ENCODE data around the gene RAB14.

The RAB14 gene

DNA sequence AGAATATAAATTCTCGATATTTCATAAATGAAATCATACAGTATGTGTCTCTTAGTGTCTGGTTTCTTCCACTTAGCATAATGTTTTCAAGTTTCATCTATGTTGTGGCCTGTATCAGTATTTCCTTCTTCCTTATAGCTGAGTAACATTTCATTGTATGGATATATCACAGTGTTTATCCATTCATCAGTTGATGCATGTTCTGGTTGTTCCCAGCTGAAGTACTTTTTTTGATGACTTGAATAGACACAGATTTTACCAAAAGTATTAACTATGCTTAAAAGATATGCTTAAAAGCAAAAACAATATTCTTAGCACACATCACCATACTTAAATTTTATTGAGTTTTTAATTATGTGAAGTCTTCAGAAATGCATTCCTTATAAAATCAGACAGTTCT lies 12.7 kb downstream of the RAB14 start:
- TF ChIP-seq, protein P1, sequence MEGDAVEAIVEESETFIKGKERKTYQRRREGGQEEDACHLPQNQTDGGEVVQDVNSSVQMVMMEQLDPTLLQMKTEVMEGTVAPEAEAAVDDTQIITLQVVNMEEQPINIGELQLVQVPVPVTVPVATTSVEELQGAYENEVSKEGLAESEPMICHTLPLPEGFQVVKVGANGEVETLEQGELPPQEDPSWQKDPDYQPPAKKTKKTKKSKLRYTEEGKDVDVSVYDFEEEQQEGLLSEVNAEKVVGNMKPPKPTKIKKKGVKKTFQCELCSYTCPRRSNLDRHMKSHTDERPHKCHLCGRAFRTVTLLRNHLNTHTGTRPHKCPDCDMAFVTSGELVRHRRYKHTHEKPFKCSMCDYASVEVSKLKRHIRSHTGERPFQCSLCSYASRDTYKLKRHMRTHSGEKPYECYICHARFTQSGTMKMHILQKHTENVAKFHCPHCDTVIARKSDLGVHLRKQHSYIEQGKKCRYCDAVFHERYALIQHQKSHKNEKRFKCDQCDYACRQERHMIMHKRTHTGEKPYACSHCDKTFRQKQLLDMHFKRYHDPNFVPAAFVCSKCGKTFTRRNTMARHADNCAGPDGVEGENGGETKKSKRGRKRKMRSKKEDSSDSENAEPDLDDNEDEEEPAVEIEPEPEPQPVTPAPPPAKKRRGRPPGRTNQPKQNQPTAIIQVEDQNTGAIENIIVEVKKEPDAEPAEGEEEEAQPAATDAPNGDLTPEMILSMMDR (IDR thresholded peaks at IDR 0.05; ENCODE audit: poor library complexity, severe bottlenecking): no peak
- Histone ChIP-seq H3K4me1 (ENCODE audit: insufficient read depth, poor library complexity, severe bottlenecking) (peaks cover 18% of the 10 kb centered on the region), H3K9me3 (ENCODE audit: severe bottlenecking) (no peaks in the 10 kb centered on the region), H3K27ac (ENCODE audit: poor library complexity, severe bottlenecking) (no peak overlapping the region), H3K4me3 (ENCODE audit: severe bottlenecking) (no peak overlapping the region), H3K36me3 (ENCODE audit: low read depth) (peaks cover 62% of the 10 kb centered on the region), H3K27me3 (ENCODE audit: insufficient read depth, poor library complexity, severe bottlenecking) (no peaks in the 10 kb centered on the region)
- ATAC-seq (ENCODE audit: low read depth): no peak
- no peak for DNase-seq (ENCODE audit: low spot score)

DNA sequence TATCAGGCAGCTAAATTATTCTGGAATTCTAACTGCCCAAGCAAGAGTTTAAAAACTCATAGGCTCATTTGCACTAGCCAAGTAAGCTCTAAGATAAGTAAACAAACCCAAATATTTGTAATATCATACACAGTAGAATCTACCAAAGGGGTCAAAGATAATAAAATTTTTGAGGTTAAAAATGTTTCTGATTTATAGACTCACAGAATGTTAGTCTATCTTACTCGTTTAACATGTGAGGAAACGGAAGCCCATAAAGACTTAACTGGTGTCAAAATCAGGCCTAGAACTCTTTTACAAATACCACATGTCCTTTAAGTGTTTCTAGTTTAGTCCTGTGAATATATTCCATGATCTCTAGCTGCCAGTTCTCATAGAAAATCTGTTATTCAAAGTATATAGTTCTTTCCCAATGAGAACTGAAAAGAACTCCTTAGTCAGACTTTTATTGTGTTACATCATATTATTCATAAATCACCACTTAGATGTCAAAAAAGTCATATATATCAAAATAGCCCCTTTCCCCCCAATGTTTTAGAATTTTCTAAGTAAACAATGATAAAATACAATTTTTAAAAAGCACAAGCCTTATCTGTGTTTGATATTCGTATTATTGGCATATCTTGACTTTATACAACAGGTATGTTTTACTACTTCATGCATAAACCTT lies 13.9 kb downstream of the RAB14 start:
- no peak overlapping the region for H3K4me3 ChIP-seq (ENCODE audit: severe bottlenecking)

DNA sequence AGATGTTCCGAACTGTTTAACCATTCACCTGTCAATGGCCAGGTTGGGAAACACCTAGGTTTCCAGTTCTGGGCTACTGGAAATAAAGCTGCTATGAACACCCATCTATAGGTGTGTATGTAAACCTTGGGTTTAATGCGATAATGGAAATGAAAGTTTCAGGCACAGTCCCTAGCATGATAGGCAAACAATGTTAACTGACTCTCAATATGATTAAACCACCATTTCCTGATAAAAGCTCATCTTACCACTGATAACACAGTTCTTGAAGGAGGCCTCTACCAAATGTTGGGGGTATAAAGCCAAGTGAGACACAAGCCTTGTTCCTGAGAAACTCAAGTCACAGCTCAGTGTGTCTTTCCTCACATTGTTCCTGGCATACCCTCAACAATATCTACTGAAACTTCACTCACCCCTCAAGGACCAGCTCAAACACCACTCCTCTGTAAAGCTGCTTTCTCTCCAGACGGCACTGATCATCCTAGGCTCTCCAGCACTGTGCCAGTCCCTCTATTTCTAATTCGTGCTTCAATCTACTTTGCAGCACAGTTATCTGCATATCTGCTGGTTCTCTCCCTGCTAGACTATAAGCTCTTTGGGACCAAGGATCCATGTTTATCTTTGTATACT lies 15.8 kb downstream of the RAB14 start:
- no peaks in the 10 kb centered on the region for H3K27me3 ChIP-seq (ENCODE audit: insufficient read depth, poor library complexity, severe bottlenecking)
- H3K4me3 ChIP-seq (ENCODE audit: severe bottlenecking): no peak overlapping the region
- H3K4me1 ChIP-seq (ENCODE audit: insufficient read depth, poor library complexity, severe bottlenecking): peaks cover 6% of the 10 kb centered on the region
- H3K9me3 ChIP-seq (ENCODE audit: severe bottlenecking): no peaks in the 10 kb centered on the region
- DNase-seq (ENCODE audit: low spot score) (no peak), ATAC-seq (ENCODE audit: low read depth) (no peak)
- peaks cover 76% of the 10 kb centered on the region for H3K36me3 ChIP-seq (ENCODE audit: low read depth)
- TF ChIP-seq, protein P1 (IDR thresholded peaks at IDR 0.05; ENCODE audit: poor library complexity, severe bottlenecking): no peak
- H3K27ac ChIP-seq (ENCODE audit: poor library complexity, severe bottlenecking): no peak overlapping the region

More for the DNA sequence above, 13.9 kb downstream of the RAB14 start:
- H3K4me1 ChIP-seq (ENCODE audit: insufficient read depth, poor library complexity, severe bottlenecking): peaks cover 6% of the 10 kb centered on the region
- peaks cover 75% of the 10 kb centered on the region for H3K36me3 ChIP-seq (ENCODE audit: low read depth)
- DNase-seq (ENCODE audit: low spot score): no peak
- H3K27me3 ChIP-seq (ENCODE audit: insufficient read depth, poor library complexity, severe bottlenecking): no peaks in the 10 kb centered on the region
- no peak for ATAC-seq (ENCODE audit: low read depth)
- H3K9me3 ChIP-seq (ENCODE audit: severe bottlenecking): no peaks in the 10 kb centered on the region
- TF ChIP-seq, protein P1 (IDR thresholded peaks at IDR 0.05; ENCODE audit: poor library complexity, severe bottlenecking): no peak
- no peak overlapping the region for H3K27ac ChIP-seq (ENCODE audit: poor library complexity, severe bottlenecking)

DNA sequence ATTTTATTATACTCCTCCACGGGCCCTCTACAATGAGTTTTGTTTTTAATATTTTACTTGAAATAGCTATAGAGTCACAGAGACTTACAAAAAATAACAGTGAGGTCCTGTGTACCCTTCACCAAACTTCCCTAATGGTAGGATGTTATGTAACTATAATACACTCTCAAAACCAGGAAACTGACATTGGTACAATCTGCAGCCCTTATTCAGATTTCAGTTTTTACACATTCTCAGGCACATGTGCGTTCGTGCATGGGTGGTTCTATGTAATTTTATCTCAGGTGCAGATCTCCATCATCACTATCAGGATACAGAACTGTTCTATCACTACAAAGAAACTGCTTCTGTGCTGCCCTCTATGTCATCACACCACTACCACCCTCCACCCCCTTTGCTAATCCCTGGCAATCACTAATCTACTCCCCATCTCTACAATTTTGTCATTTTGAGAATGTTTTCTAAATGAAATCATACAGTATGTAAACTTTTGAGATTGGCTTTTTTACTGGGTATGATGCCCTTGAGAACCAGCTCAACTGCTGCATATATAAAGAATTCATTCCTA lies 16.4 kb downstream of the RAB14 start:
- Histone ChIP-seq H3K36me3 (ENCODE audit: low read depth) (peaks cover 81% of the 10 kb centered on the region), H3K27me3 (ENCODE audit: insufficient read depth, poor library complexity, severe bottlenecking) (no peaks in the 10 kb centered on the region), H3K9me3 (ENCODE audit: severe bottlenecking) (no peaks in the 10 kb centered on the region), H3K27ac (ENCODE audit: poor library complexity, severe bottlenecking) (no peak overlapping the region), H3K4me1 (ENCODE audit: insufficient read depth, poor library complexity, severe bottlenecking) (peaks cover 6% of the 10 kb centered on the region), H3K4me3 (ENCODE audit: severe bottlenecking) (no peak overlapping the region)
- TF ChIP-seq, protein P1 (IDR thresholded peaks at IDR 0.05; ENCODE audit: poor library complexity, severe bottlenecking): no peak
- ATAC-seq (ENCODE audit: low read depth) (no peak), DNase-seq (ENCODE audit: low spot score) (no peak)

DNA sequence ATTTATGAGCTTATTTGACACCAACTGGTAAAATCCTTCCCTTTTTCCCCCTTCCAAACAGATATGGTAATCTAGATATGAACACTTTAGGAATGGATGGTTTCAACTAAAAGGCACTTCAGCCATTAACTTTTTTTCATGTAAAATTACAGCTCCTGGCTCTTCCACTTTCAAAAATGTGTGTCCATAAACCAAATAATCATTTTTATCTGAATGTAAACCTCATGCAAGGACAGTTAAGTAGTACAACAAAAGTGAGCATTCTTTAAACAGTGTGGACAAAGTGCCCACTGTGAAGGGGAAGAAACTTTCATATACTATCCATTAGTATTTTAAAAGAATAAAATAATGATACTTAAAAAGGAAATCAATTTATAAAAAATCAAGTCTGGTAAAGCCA lies 17.2 kb downstream of the RAB14 start:
- ATAC-seq (ENCODE audit: low read depth) (no peak), DNase-seq (ENCODE audit: low spot score) (no peak)
- Histone ChIP-seq H3K4me1 (ENCODE audit: insufficient read depth, poor library complexity, severe bottlenecking) (peaks cover 6% of the 10 kb centered on the region), H3K27me3 (ENCODE audit: insufficient read depth, poor library complexity, severe bottlenecking) (no peaks in the 10 kb centered on the region), H3K36me3 (ENCODE audit: low read depth) (peaks cover 82% of the 10 kb centered on the region), H3K27ac (ENCODE audit: poor library complexity, severe bottlenecking) (no peak overlapping the region), H3K9me3 (ENCODE audit: severe bottlenecking) (no peaks in the 10 kb centered on the region), H3K4me3 (ENCODE audit: severe bottlenecking) (no peak overlapping the region)
- TF ChIP-seq, protein P1 (IDR thresholded peaks at IDR 0.05; ENCODE audit: poor library complexity, severe bottlenecking): no peak

Data from RWPE2 (cell line).